Breast epithelium (tissue), 4 donors: ENCODE results near the gene NYNRIN. TPM values are rescaled to one million over a fixed set of nuclear protein-coding genes. Genes with fewer than 3 reads are reported as not detected.

ENCODE experiments used
- DNase-seq, 2 donors: peaks; one replicate each; pipeline ENCODE4 v3.0.0-alpha.2; 2019; ENCODE audit warnings: low spot score in 2 of 2
- H3K27ac ChIP-seq, 2 donors: fragments of 200-600 bp; sonication (generic) in 1 of 2; one replicate each; pipeline ENCODE4 v1.5.1; 2016 to 2019; ENCODE audit warnings: mild to moderate bottlenecking in 1 of 2
- H3K27me3 ChIP-seq, 2 donors: fragments of 200-600 bp; sonication (generic) in 1 of 2; one replicate each; pipeline versions ENCODE4 v1.5.1 to v1.6.0; 2017 to 2019; ENCODE audit warnings: control low read depth in 1 of 2, mild to moderate bottlenecking in 1 of 2
- H3K36me3 ChIP-seq: fragments of 200-600 bp; one replicate; pipeline ENCODE4 v1.5.1; 2019
- H3K4me1 ChIP-seq, 2 donors: fragments of 200-600 bp; sonication (generic); one replicate each; pipeline ENCODE4 v1.5.1; 2016 to 2019; ENCODE audit warnings: control low read depth in 1 of 2
- H3K4me3 ChIP-seq, 3 donors: fragments of 200-600 bp; sonication (generic); 1 replicate in 2 of 3; 2 replicates in 1 of 3; pipeline ENCODE4 v1.5.1; 2016 to 2019; ENCODE audit warnings: mild to moderate bottlenecking in 3 of 3, moderate library complexity in 2 of 3
- H3K9me3 ChIP-seq, 2 donors: fragments of 200-600 bp; sonication (generic) in 1 of 2; one replicate each; pipeline ENCODE4 v1.5.1; 2016 to 2019; ENCODE audit warnings: control low read depth in 1 of 2
- CTCF ChIP-seq, 3 donors: fragments of 450-650 bp; IDR thresholded peaks; one replicate each; pipeline ENCODE4 v1.5.1; 2016 to 2017; ENCODE audit warnings: antibody characterized with exemption in 3 of 3, mild to moderate bottlenecking in 3 of 3, moderate library complexity in 3 of 3
- POLR2A ChIP-seq: fragments of 450-650 bp; IDR thresholded peaks from one replicate; pipeline ENCODE4 v1.6.1; 2016; ENCODE audit warnings: antibody characterized with exemption, mild to moderate bottlenecking, moderate library complexity
- POLR2AphosphoS5 ChIP-seq, 3 donors: sonication (generic); formaldehyde crosslinking; IDR thresholded peaks; one replicate each; pipeline ENCODE4 v1.6.1; 2017; ENCODE audit warnings: antibody characterized with exemption in 3 of 3
- intact Hi-C: fragments of 100-400 bp; cut with DNase I; formaldehyde crosslinking; loops from one replicate; pipeline ENCODE4 v1.15.1; 2023; ENCODE audit warnings: low total_unique reads
- total RNA-seq, 3 donors: library from RNA; depleted of rRNA; stranded (reverse); fragments of >200 nt; gene quantifications; one replicate each; pipeline ENCODE4 v1.1.0, GENCODE V29; 2016

Gene NYNRIN
- total RNA-seq, 3 donors from 2014 or later, result 6.4 to 8.2 (median 7.7) TPM

- H3K4me3 ChIP-seq, result peak overlapping the region; percentile 65 to 94 (median 91)
- DNase-seq, result peak in 1 of 2 donors; percentile 61
- H3K4me1 ChIP-seq, result peaks cover 6 to 14% of the 10 kb centered on the region in 2 donors
- H3K27ac ChIP-seq, result peak overlapping the region; percentile 96 to 100
- intact Hi-C loops, result loop anchor here (2.0 kb wide), 1 partner anchor 61 kb away; the partner anchor contains the start of gene NFATC4
- TF ChIP-seq CTCF (IDR thresholded peaks at IDR 0.05) (no peak), POLR2AphosphoS5 (IDR thresholded peaks at IDR 0.05) (peak in 1 of 3 donors; percentile 9)
- no peaks in the 10 kb centered on the region for H3K27me3 ChIP-seq
- no peaks in the 10 kb centered on the region for H3K36me3 ChIP-seq
- no peaks in the 10 kb centered on the region for H3K9me3 ChIP-seq
Measured at GRCh38 chr14:24430143-24430681, 31.4 kb downstream of the NYNRIN start.

- H3K9me3 ChIP-seq, result no peaks in the 10 kb centered on the region
- peak overlapping the region; percentile 65 to 94 (median 91) for H3K4me3 ChIP-seq
- intact Hi-C loops, result loop anchor here (2.0 kb wide), 1 partner anchor 62 kb away; the partner anchor contains the start of gene NFATC4
- no peak for TF ChIP-seq POLR2A
- TF ChIP-seq CTCF (IDR thresholded peaks at IDR 0.05), result no peak
- peaks cover 6 to 14% of the 10 kb centered on the region in 2 donors for H3K4me1 ChIP-seq
- no peaks in the 10 kb centered on the region for H3K27me3 ChIP-seq
- H3K36me3 ChIP-seq, result no peaks in the 10 kb centered on the region
- no peak for DNase-seq
- H3K27ac ChIP-seq, result peak overlapping the region; percentile 96 to 100
Measured at GRCh38 chr14:24430682-24431568, 32.1 kb downstream of the NYNRIN start.

DNA sequence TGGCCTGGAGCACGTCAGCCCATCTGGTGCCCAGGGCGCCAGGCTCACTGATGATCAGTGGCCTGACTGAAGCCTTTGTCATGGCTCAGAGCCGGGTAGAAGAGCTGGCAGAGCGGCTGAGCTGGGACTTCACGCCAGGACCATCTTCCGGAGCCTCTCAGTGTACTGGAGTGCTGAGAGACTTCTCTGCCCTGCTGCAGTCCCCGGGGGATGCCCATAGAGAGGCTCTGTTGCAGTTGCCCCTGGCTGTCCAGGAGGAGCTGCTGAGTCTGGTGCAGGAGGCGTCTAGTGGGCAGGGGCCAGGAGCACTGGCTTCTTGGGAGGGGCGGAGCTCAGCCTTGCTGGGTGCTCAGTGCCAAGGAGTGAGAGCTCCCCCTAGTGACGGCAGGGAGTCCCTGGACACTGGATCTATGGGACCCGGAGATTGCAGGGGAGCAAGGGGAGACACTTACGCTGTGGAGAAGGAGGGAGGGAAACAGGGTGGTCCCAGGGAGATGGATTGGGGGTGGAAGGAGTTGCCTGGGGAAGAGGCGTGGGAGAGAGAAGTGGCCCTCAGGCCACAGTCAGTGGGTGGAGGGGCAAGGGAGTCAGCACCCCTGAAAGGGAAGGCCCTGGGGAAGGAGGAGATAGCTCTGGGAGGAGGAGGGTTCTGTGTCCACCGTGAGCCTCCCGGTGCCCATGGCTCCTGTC lies 32.9 kb downstream of the NYNRIN start:
- peak overlapping the region; percentile 96 to 100 for H3K27ac ChIP-seq
- no peaks in the 10 kb centered on the region for H3K9me3 ChIP-seq
- TF ChIP-seq POLR2A (no peak), CTCF (IDR thresholded peaks at IDR 0.05) (peak; percentile 88 to 97 (median 92)), POLR2AphosphoS5 (IDR thresholded peaks at IDR 0.05) (peak; percentile 40 to 48 (median 42))
- intact Hi-C loops, result loop anchor here (2.0 kb wide), 1 partner anchor 63 kb away; the partner anchor contains the start of gene NFATC4
- H3K4me3 ChIP-seq, result peak overlapping the region; percentile 65 to 94 (median 91)
- no peaks in the 10 kb centered on the region for H3K27me3 ChIP-seq
- H3K36me3 ChIP-seq, result no peaks in the 10 kb centered on the region
- DNase-seq, result peak; percentile 78 to 86
- peaks cover 6 to 14% of the 10 kb centered on the region in 2 donors for H3K4me1 ChIP-seq

- Histone ChIP-seq H3K27ac (peak overlapping the region; percentile 96 to 100), H3K4me3 (peak overlapping the region; percentile 65 to 94 (median 91)), H3K9me3 (no peaks in the 10 kb centered on the region), H3K4me1 (peaks cover 6 to 14% of the 10 kb centered on the region in 2 donors), H3K36me3 (no peaks in the 10 kb centered on the region), H3K27me3 (no peaks in the 10 kb centered on the region)
- DNase-seq, result no peak
- intact Hi-C loops, result no loop called here
- TF ChIP-seq POLR2A (no peak), CTCF (IDR thresholded peaks at IDR 0.05) (no peak), POLR2AphosphoS5 (IDR thresholded peaks at IDR 0.05) (no peak)
Measured at GRCh38 chr14:24432259-24433131, 33.7 kb downstream of the NYNRIN start.
